GM11168 (cell line): ENCODE data around the gene BBOF1.

Source experiments
- in situ Hi-C: fragments of 300-500 bp; cut with MboI; formaldehyde crosslinking; loops from one replicate; pipeline ENCODE4 v1.12.0; 2022; ENCODE audit warnings: low sequenced_read_pairs; ENCODE audit not compliant: unreplicated experiment

The BBOF1 gene

GRCh38 chr14:74022346-74022745 lies 3.2 kb downstream of the BBOF1 start:
- in situ Hi-C loops, result no loop called here

GRCh38 chr14:74029136-74029535 lies 10.0 kb downstream of the BBOF1 start:
- in situ Hi-C loops, result no loop called here

GRCh38 chr14:74034572-74034971 lies 15.4 kb downstream of the BBOF1 start:
- in situ Hi-C loops, result no loop called here

GRCh38 chr14:74035556-74035955 lies 16.4 kb downstream of the BBOF1 start:
- in situ Hi-C loops, result no loop called here

GRCh38 chr14:74038020-74038859 lies 19.1 kb downstream of the BBOF1 start:
- in situ Hi-C loops, result no loop called here

GRCh38 chr14:74042296-74042695 lies 23.1 kb downstream of the BBOF1 start:
- in situ Hi-C loops, result no loop called here

GRCh38 chr14:74045522-74045921 lies 26.4 kb downstream of the BBOF1 start:
- in situ Hi-C loops, result no loop called here

- in situ Hi-C loops, result no loop called here
Measured at GRCh38 chr14:74048281-74048680, 29.1 kb downstream of the BBOF1 start.

GRCh38 chr14:74049876-74050495 lies 30.8 kb downstream of the BBOF1 start:
- in situ Hi-C loops, result no loop called here

- in situ Hi-C loops, result no loop called here
Measured at GRCh38 chr14:74062809-74063150, 43.6 kb downstream of the BBOF1 start.

- in situ Hi-C loops, result no loop called here
Measured at GRCh38 chr14:74064426-74064825, 45.3 kb downstream of the BBOF1 start.

GRCh38 chr14:74064883-74065282 lies 45.7 kb downstream of the BBOF1 start:
- in situ Hi-C loops, result no loop called here

- in situ Hi-C loops, result no loop called here
Measured at GRCh38 chr14:74065746-74066575, 46.8 kb downstream of the BBOF1 start.

- in situ Hi-C loops, result no loop called here
Measured at GRCh38 chr14:74077401-74077800, 58.3 kb downstream of the BBOF1 start.

GRCh38 chr14:74080820-74081460 lies 61.8 kb downstream of the BBOF1 start:
- in situ Hi-C loops, result no loop called here

GRCh38 chr14:74081491-74081890 lies 62.3 kb downstream of the BBOF1 start:
- in situ Hi-C loops, result no loop called here

- in situ Hi-C loops, result no loop called here
Measured at GRCh38 chr14:74083161-74083560, 64.0 kb downstream of the BBOF1 start.

GRCh38 chr14:74083784-74084276 lies 64.7 kb downstream of the BBOF1 start:
- in situ Hi-C loops, result no loop called here

GRCh38 chr14:74084277-74085046 lies 65.3 kb downstream of the BBOF1 start, which contains the start of the genes ALDH6A1 and LIN52:
ALDH6A1 (minus strand) TSS chr14:74084453; CDS start chr14:74084394, 59 bp downstream.
LIN52 (plus strand) TSS chr14:74084956; CDS start chr14:74084975, 19 bp downstream.
- in situ Hi-C loops, result no loop called here
